ENCODE results near the gene NARS2.
"Not testable (repeated sequence)": the region's sequence is repeated elsewhere in the genome, so short reads cannot be mapped to it uniquely, and the experiment has no call there.

NARS2 gene

GRCh38 chr11:78601066-78601465, 26.4 kb upstream of the NARS2 start:
- H3K9me3 Mint-ChIP-seq; H3K4me3 Mint-ChIP-seq; H3K36me3 Mint-ChIP-seq (ENCODE audit: insufficient read depth); H3K4me1 Mint-ChIP-seq; H3K27ac Mint-ChIP-seq (ENCODE audit: low read depth); DNase-seq (ENCODE audit: low spot score in 2 of 2); ATAC-seq (replicated peaks; ENCODE audit: extremely low read depth, poor library complexity, severe bottlenecking): not testable (repeated sequence)
- H3K27me3 Mint-ChIP-seq = peaks cover 67% of the 10 kb centered on the region

GRCh38 chr11:78597579-78597978, 22.9 kb upstream of the NARS2 start:
- not testable (repeated sequence) for H3K27ac Mint-ChIP-seq (ENCODE audit: low read depth); ATAC-seq (replicated peaks; ENCODE audit: extremely low read depth, poor library complexity, severe bottlenecking); H3K36me3 Mint-ChIP-seq (ENCODE audit: insufficient read depth); H3K4me3 Mint-ChIP-seq; H3K4me1 Mint-ChIP-seq; H3K9me3 Mint-ChIP-seq; DNase-seq (ENCODE audit: low spot score in 2 of 2)
- peaks cover 37% of the 10 kb centered on the region for H3K27me3 Mint-ChIP-seq

DNA sequence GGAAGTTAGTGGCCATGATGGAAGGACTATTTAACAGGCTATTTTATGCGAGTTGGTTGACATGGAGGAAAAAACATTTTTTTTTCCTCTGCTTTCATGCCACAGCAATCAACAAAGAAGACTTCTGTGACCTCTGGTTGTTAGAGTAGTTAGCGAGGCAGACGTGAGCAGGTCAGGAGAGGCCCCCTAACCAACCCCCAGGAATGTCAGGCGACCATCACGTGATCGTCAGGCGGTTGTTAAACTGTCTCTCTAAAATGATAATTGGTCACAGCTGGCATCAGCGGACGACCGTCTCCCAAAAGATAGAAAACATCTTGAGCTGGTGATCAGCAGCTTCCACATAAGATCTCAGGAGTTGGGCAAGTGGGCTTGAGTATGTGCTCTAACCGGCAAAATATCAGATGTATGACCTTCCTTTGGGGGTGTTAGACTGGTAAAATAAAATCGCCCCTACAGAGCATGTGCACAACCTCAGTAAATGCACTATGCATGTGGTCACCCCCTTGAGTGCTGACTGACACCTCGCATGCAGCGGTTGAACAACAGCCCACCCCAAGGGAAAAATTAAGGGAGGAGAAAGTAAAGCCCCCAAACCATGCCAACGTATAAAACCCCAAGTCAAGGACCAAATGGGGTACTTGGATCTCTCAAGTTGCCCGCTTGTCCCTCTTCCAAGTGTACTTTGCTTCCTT, 20.9 kb upstream of the NARS2 start:
- Mint-ChIP-seq H3K4me1 (no peaks in the 10 kb centered on the region), H3K36me3 (ENCODE audit: insufficient read depth) (no peaks in the 10 kb centered on the region), H3K4me3 (no peak overlapping the region), H3K27ac (ENCODE audit: low read depth) (no peak overlapping the region), H3K27me3 (peaks cover 17% of the 10 kb centered on the region), H3K9me3 (no peaks in the 10 kb centered on the region)
- ATAC-seq (replicated peaks; ENCODE audit: extremely low read depth, poor library complexity, severe bottlenecking) = no peak
- no peak for DNase-seq (ENCODE audit: low spot score in 2 of 2)

DNA sequence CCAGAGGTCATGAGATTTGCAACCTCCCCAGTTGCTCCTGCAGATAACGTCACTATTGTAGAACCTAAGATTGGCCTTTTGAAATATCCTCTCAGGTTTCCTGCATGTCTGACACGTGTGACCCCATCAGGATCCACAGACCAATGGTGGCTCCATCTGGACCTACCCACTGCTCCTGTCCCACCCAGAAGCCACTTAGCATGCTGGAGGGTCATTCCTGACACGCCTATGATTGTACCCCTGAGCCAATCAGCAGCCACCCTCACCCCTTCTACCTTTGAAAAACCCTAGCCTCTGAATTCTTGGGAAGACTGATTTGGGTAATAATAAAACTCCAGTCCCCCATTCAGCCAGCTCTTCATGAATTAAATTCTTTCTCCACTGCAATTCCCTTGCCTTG, 20.1 kb upstream of the NARS2 start:
- no peak overlapping the region for H3K4me3 Mint-ChIP-seq

GRCh38 chr11:78588517-78588916, 13.9 kb upstream of the NARS2 start:
- no peaks in the 10 kb centered on the region for H3K36me3 Mint-ChIP-seq (ENCODE audit: insufficient read depth)
- no peak for DNase-seq (ENCODE audit: low spot score in 2 of 2)
- peaks cover 31% of the 10 kb centered on the region for H3K27me3 Mint-ChIP-seq
- H3K9me3 Mint-ChIP-seq = no peaks in the 10 kb centered on the region
- no peaks in the 10 kb centered on the region for H3K4me1 Mint-ChIP-seq
- no peak for ATAC-seq (replicated peaks; ENCODE audit: extremely low read depth, poor library complexity, severe bottlenecking)
- no peak overlapping the region for H3K27ac Mint-ChIP-seq (ENCODE audit: low read depth)
- no peak overlapping the region for H3K4me3 Mint-ChIP-seq

More for the DNA sequence above, 20.1 kb upstream of the NARS2 start:
- H3K36me3 Mint-ChIP-seq (ENCODE audit: insufficient read depth) = no peaks in the 10 kb centered on the region
- H3K27ac Mint-ChIP-seq (ENCODE audit: low read depth) = no peak overlapping the region
- no peaks in the 10 kb centered on the region for H3K4me1 Mint-ChIP-seq
- DNase-seq (ENCODE audit: low spot score in 2 of 2) (no peak), ATAC-seq (replicated peaks; ENCODE audit: extremely low read depth, poor library complexity, severe bottlenecking) (no peak)
- no peaks in the 10 kb centered on the region for H3K9me3 Mint-ChIP-seq
- peaks cover 10% of the 10 kb centered on the region for H3K27me3 Mint-ChIP-seq

DNA sequence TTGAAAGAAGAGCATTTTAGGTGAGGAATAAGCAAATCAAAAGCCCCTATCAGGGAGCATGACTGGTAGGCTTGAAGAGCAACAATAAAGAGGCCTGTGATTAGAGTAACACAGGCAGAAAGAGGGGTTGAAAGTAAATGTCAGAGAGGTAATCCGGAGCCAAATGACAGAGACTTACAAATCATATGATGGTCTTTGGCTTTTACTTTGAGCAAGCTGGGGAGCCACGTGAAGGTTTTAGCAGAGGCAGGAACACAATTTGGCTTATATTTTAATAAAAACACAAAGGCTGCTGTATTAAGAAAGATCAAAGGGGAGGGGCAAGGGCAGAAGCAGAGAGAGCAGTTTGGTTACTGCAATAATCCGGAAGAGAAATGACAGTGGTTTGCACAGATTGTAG, 12.8 kb upstream of the NARS2 start:
- Mint-ChIP-seq H3K9me3 (no peaks in the 10 kb centered on the region), H3K27ac (ENCODE audit: low read depth) (no peak overlapping the region), H3K4me1 (no peaks in the 10 kb centered on the region), H3K4me3 (no peak overlapping the region), H3K36me3 (ENCODE audit: insufficient read depth) (no peaks in the 10 kb centered on the region), H3K27me3 (peaks cover 31% of the 10 kb centered on the region)
- no peak for ATAC-seq (replicated peaks; ENCODE audit: extremely low read depth, poor library complexity, severe bottlenecking)
- DNase-seq (ENCODE audit: low spot score in 2 of 2) = no peak

DNA sequence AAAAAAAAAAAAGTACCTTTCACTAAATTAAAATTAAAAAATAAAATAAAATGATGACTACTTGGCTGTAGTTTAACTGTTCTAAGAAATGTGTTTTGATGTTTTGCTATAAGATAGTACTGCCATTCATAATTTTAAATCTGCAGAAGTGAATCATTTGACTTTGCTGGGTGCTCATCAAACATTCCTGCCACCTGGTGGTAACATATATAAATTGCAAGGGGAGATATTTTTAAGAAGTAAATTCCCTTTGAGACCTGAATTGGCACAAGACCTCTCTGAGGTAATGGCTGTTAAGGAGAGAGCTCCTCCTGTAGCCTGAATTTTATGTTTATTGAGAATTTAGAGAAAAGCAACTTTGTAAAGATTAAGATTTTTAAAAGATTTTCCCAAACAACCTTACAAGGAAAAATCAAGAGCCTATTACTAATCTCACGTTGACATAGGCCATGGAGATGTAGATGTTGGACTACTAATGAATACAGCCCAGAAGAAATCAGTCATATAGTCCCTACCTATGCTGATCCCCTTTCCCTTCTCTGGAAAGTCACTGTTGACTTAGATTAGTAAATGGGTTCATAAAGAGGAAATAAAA, 11.9 kb upstream of the NARS2 start:
- Mint-ChIP-seq H3K4me1 (no peaks in the 10 kb centered on the region), H3K36me3 (ENCODE audit: insufficient read depth) (no peaks in the 10 kb centered on the region), H3K27me3 (peaks cover 38% of the 10 kb centered on the region), H3K4me3 (no peak overlapping the region), H3K27ac (ENCODE audit: low read depth) (no peak overlapping the region), H3K9me3 (no peaks in the 10 kb centered on the region)
- DNase-seq (ENCODE audit: low spot score in 2 of 2) (no peak), ATAC-seq (replicated peaks; ENCODE audit: extremely low read depth, poor library complexity, severe bottlenecking) (no peak)

GRCh38 chr11:78583889-78584288, 9.2 kb upstream of the NARS2 start:
- no peak overlapping the region for H3K27ac Mint-ChIP-seq (ENCODE audit: low read depth)
- no peaks in the 10 kb centered on the region for H3K36me3 Mint-ChIP-seq (ENCODE audit: insufficient read depth)
- H3K9me3 Mint-ChIP-seq = no peaks in the 10 kb centered on the region
- ATAC-seq (replicated peaks; ENCODE audit: extremely low read depth, poor library complexity, severe bottlenecking) (no peak), DNase-seq (ENCODE audit: low spot score in 2 of 2) (no peak)
- H3K4me1 Mint-ChIP-seq = no peaks in the 10 kb centered on the region
- no peak overlapping the region for H3K4me3 Mint-ChIP-seq
- peaks cover 50% of the 10 kb centered on the region for H3K27me3 Mint-ChIP-seq

GRCh38 chr11:78577495-78577894, 2.8 kb upstream of the NARS2 start:
- Mint-ChIP-seq H3K36me3 (ENCODE audit: insufficient read depth) (peaks cover 5% of the 10 kb centered on the region), H3K4me1 (peaks cover 23% of the 10 kb centered on the region), H3K9me3 (no peaks in the 10 kb centered on the region), H3K27me3 (peaks cover 19% of the 10 kb centered on the region), H3K4me3 (no peak overlapping the region), H3K27ac (ENCODE audit: low read depth) (no peak overlapping the region)
- DNase-seq (ENCODE audit: low spot score in 2 of 2) = no peak
- no peak for ATAC-seq (replicated peaks; ENCODE audit: extremely low read depth, poor library complexity, severe bottlenecking)

- no peak overlapping the region for H3K27ac Mint-ChIP-seq (ENCODE audit: low read depth)
- H3K36me3 Mint-ChIP-seq (ENCODE audit: insufficient read depth) = peaks cover 5% of the 10 kb centered on the region
- no peak for DNase-seq (ENCODE audit: low spot score in 2 of 2)
- no peak overlapping the region for H3K4me3 Mint-ChIP-seq
- H3K27me3 Mint-ChIP-seq = peaks cover 13% of the 10 kb centered on the region
- no peaks in the 10 kb centered on the region for H3K9me3 Mint-ChIP-seq
- peaks cover 23% of the 10 kb centered on the region for H3K4me1 Mint-ChIP-seq
- no peak for ATAC-seq (replicated peaks; ENCODE audit: extremely low read depth, poor library complexity, severe bottlenecking)
Measured at GRCh38 chr11:78576549-78577097, 2.0 kb upstream of the NARS2 start.

GRCh38 chr11:78575478-78575877, 814 bp upstream of the NARS2 start:
- no peaks in the 10 kb centered on the region for H3K9me3 Mint-ChIP-seq

GRCh38 chr11:78573681-78574080, 983 bp downstream of the NARS2 start:
- no peaks in the 10 kb centered on the region for H3K27me3 Mint-ChIP-seq
- no peak for ATAC-seq (replicated peaks; ENCODE audit: extremely low read depth, poor library complexity, severe bottlenecking)
- peak overlapping the region; percentile 86 for H3K4me3 Mint-ChIP-seq
- peaks cover 14% of the 10 kb centered on the region for H3K36me3 Mint-ChIP-seq (ENCODE audit: insufficient read depth)
- peak overlapping the region; percentile 91 for H3K27ac Mint-ChIP-seq (ENCODE audit: low read depth)
- no peaks in the 10 kb centered on the region for H3K9me3 Mint-ChIP-seq
- no peak for DNase-seq (ENCODE audit: low spot score in 2 of 2)
- peaks cover 23% of the 10 kb centered on the region for H3K4me1 Mint-ChIP-seq

More at GRCh38 chr11:78575478-78575877, 814 bp upstream of the NARS2 start:
- no peak for ATAC-seq (replicated peaks; ENCODE audit: extremely low read depth, poor library complexity, severe bottlenecking)
- Mint-ChIP-seq H3K27me3 (peaks cover 2% of the 10 kb centered on the region), H3K27ac (ENCODE audit: low read depth) (peak overlapping the region; percentile 91), H3K4me3 (peak overlapping the region; percentile 86), H3K36me3 (ENCODE audit: insufficient read depth) (peaks cover 9% of the 10 kb centered on the region), H3K4me1 (peaks cover 23% of the 10 kb centered on the region)
- DNase-seq (ENCODE audit: low spot score in 2 of 2) = no peak

DNA sequence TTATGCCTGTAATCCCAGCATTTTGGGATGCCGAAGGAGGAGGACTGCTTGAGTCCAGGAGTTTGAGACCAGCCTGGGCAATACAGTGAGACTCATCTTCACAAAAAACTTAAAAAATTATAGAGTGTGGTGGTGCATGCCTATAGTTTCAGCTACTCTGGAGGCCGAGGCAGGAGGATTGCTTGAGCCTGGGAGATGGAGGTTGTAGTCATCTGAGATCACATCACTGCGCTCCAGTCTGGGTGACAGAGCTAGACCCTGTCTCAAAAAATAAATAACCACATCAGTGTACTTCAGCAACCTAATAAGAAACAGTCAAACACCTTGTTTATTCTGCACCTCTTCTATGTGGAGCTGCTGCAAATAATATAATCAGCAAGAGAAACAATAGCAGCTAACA, 1.4 kb downstream of the NARS2 start:
- ATAC-seq (replicated peaks; ENCODE audit: extremely low read depth, poor library complexity, severe bottlenecking) (no peak), DNase-seq (ENCODE audit: low spot score in 2 of 2) (no peak)
- no peaks in the 10 kb centered on the region for H3K27me3 Mint-ChIP-seq
- H3K27ac Mint-ChIP-seq (ENCODE audit: low read depth) = no peak overlapping the region
- H3K36me3 Mint-ChIP-seq (ENCODE audit: insufficient read depth) = peaks cover 16% of the 10 kb centered on the region
- H3K4me1 Mint-ChIP-seq = peaks cover 23% of the 10 kb centered on the region
- no peaks in the 10 kb centered on the region for H3K9me3 Mint-ChIP-seq
- peak overlapping the region; percentile 86 for H3K4me3 Mint-ChIP-seq

All from central memory CD8-positive, alpha-beta T cell (primary cell).